SIG-M5 treated with dmso at 0.1 percent for 504 hours (cell line): ENCODE measurements around the gene NSD2.
"Not testable (repeated sequence)": the region's sequence is repeated elsewhere in the genome, so short reads cannot be mapped to it uniquely, and the experiment has no call there.

Source experiments
- DNase-seq: peaks from one replicate; lab custom pipeline; 2025; ENCODE audit not compliant: unreplicated experiment; lab: John Stamatoyannopoulos, UW

Gene NSD2

DNA sequence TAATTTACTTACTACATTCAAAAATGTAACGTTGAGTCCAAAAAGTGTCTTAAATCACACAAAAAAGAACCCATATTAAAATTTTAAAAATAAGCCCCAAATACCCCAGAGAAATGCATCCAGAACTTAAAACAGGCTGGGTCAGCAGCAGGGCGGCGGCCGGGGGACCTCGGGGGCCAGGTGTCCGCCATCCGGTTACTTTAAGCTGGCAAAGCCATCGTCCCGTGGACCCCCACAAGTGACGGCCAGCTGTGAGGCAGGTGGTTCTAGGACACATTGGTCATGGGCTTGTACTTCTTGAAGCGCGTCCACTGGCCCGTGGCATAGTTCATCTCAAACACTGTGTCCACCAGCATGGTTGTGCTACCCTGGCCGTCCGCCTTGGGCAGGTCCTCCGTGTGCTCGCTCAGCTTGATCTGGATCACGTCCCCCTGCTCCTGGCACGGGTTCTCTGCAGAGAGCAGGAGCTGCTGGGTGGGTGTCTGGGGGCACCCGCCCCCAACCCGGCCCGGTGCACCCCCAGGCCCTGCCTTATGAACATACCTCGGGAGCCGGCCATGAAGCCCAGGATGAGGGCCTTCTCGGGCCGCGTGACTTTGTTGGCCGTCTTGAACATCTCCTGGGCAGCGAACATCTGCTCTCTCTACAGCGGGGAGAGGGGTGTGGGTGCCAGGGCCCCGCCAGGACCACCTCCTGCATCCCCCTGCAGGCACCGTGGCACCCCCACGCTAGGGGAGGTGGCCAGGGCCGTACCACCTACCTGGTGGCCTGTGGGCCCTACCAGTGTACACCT lies 112.1 kb downstream of the NSD2 start:
- DNase-seq: no peak

- no peak for DNase-seq
Measured at GRCh38 chr4:1983846-1984405, 112.7 kb downstream of the NSD2 start.

DNA sequence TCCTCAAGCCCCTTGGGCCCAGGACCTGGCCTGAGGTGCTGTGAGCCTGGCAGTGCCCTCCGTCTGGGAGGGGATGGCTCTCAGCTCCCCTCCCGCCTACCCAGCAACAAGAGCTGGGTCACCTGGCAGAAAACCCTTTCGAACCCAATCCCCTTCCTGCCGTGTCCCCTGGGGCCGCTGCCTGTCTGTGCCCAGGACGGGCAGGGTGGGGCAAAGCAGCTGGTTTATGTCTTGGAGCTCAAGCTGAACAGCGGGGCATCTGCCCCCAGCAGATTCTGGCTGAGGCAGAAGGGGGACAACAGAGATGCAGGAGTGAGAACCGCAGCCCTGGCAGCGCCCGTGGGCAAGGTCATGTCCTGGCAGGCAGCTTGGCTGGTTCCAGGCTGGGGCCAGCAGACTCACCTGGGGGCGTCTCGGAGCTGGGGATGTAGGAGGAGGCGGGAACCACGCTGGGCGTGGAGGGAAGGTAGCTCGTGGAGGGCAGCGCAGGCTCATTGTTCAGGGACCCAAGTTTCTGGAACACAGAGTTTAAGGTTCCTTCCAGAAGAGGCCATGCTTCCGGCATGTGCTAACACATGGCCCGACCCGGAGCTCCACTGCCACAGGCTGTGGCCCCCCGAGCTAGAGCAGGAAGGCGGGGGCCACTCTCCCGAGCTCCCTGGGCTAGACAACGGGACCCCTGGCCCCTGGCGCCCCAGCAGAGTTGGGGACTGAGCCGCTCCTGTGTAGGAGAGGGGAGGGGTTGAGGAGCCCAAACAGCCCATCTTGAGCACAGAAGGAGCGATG lies 113.4 kb downstream of the NSD2 start:
- DNase-seq: no peak

- DNase-seq: no peak
Measured at GRCh38 chr4:1985294-1985693, 114.1 kb downstream of the NSD2 start.

GRCh38 chr4:1985780-1986577 lies 114.8 kb downstream of the NSD2 start:
- DNase-seq: no peak

GRCh38 chr4:1986578-1987210 lies 115.5 kb downstream of the NSD2 start:
- DNase-seq: no peak

- no peak for DNase-seq
Measured at GRCh38 chr4:1987296-1987695, 116.1 kb downstream of the NSD2 start.

GRCh38 chr4:1987721-1988326 lies 116.6 kb downstream of the NSD2 start:
- DNase-seq: no peak

GRCh38 chr4:1988327-1988724 lies 117.1 kb downstream of the NSD2 start:
- no peak for DNase-seq

GRCh38 chr4:1989533-1990347 lies 118.5 kb downstream of the NSD2 start:
- DNase-seq: no peak

DNA sequence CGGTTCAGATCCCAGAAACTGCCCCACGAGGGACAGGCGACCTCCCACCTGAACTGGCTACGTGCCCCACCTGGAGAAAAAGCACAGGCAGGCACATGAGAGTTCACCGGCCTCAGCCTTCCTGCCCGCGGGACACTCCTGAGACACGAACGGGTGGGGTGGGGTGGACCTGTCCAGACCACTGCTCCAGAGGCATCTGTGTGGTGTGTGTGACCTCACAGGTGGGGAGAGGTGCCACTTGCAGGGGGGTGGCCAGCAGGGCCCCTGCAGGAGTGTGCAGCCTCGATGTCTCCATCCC lies 119.1 kb downstream of the NSD2 start:
- DNase-seq: no peak

DNA sequence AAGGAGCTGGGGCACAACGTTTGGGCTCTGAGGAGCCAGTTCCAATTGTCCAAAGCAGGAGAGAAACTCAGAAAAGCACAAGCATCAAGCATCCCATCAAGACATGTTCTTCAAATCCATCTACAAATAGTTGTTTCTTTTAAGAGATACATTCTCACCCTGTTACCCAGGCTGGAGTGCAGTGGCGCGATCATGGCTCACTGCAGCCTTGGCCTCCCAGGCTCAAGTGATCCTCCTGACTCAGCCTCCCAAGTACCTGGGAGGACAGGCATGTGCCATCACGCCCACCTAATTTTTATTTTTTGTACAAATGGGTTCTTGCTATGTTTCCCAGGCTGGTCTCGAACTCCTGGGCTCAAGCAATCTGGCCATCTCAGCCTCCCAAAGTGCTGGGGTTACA lies 119.5 kb downstream of the NSD2 start:
- no peak for DNase-seq

GRCh38 chr4:1991087-1991486 lies 119.9 kb downstream of the NSD2 start:
- no peak for DNase-seq

- no peak for DNase-seq
Measured at GRCh38 chr4:1991596-1992434, 120.6 kb downstream of the NSD2 start.

DNA sequence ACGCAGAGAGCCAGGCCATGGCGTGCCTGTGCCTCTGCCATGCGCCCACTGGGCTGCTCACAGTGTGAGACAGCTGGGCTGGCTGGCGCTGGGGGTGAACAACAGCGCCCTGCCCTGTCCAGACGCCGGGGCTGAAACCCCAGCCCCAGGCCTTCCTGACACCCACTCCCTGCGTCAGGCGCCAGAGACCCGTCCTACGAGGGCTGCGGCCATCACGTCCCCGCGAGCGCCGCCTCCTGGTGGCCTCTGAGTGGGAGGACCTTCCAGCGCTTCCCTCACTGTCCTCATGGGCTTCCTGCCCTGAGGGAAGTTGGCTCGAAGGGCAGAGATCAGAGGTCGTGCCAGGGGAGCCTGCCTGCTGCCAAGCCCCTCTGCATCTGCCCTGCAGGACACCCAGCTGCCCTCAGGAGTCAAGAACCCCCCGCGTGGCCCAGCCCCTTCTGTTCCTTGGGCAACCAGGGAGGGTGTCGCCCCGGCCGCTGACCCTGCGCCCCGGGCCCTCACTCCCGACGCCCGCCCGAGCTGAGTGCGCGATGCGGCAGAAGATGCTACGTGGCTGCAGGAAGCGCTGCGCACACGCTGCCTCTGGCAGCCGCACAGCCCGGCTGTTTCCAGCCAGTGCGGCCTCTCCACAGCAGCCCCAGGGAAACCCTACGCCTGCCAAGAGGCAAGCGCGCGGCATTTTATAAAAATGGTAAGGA lies 121.4 kb downstream of the NSD2 start:
- no peak for DNase-seq

- no peak for DNase-seq
Measured at GRCh38 chr4:1993169-1993516, 122.0 kb downstream of the NSD2 start.

DNA sequence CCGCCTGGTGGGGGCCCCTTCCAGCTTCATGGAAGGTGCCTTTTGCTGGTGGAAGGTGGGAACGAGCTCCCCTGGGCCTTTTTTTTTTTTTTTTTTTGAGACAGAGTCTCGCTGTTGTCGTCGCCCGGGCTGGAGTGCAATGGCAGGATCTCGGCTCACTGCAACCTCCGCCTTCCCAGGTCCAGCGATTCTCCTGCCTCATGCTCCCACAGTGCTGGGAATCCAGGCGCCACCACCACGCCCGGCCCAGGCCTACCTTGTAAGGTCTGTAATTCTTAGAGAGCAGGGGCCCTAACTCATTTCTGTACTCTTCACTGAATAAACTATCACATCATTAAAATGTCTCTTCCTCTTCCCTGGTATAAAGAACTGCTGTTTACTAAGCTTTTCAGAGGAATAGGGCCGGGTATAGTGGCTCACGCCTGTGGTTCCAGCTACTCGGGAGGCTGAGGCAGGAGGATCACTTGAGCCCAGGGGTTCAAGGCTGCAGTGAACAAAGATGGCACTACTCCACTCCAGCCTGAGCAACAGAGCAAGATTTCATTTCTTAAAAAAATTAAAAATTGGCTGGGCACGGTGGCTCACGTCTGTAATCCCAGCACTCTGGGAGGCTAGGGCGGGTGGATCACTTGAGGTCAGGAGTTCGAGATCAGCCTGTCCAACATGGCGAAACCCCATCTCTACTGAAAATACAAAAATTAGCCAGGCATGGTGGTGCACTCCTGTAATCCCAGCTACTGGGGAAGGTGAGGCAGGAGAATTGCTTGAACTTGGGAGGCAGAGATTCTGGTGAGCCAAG lies 122.7 kb downstream of the NSD2 start:
- not testable (repeated sequence) for DNase-seq

DNA sequence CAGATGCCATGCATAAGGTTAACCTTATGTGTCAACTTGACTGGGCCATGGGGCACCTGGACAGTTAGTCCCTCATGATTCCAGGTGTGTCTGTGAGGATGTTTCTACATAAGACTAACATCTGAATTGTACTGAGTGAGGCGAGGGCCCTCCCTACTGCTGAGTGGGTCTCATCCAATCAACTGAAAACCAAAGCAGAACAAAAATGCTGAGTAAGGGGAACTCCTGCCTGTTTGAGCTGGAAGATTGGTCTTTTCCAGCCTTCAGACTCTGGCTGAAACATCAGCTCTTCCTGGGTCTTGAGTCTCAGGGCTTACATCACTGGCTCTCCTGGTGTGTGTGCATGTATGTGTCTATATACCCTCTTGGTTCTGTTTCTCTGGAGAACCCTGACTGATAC lies 123.7 kb downstream of the NSD2 start:
- DNase-seq: no peak
